Subcutaneous adipose tissue (tissue), 4 donors: ENCODE data around the gene ATG7. TPM values are rescaled to one million over a fixed set of nuclear protein-coding genes. Genes with fewer than 3 reads are reported as not detected.

Experiments used
- CTCF ChIP-seq: fragments of 450-650 bp; IDR thresholded peaks from one replicate; pipeline ENCODE4 v1.5.1; 2016; ENCODE audit warnings: low read depth, mild to moderate bottlenecking, control low read depth, antibody characterized with exemption, moderate library complexity
- total RNA-seq, 4 donors: library from RNA; depleted of rRNA; stranded (reverse); fragments of >200 nt; gene quantifications; one replicate each; pipeline ENCODE4 v1.1.0, GENCODE V29; 2016

The ATG7 gene
- total RNA-seq, 4 donors from 2014 or later = 55.0 to 130 (median 87.5) TPM

- no peak for TF ChIP-seq CTCF
Observed at GRCh38 chr3:11382146-11382745, 110.0 kb downstream of the ATG7 start.

- no peak for TF ChIP-seq CTCF
Observed at GRCh38 chr3:11384074-11384473, 111.9 kb downstream of the ATG7 start.

GRCh38 chr3:11385326-11385725 is 113.1 kb downstream of the ATG7 start:
- no peak for TF ChIP-seq CTCF

- TF ChIP-seq CTCF = no peak
Observed at GRCh38 chr3:11385891-11386290, 113.7 kb downstream of the ATG7 start.

GRCh38 chr3:11386465-11387113 is 114.4 kb downstream of the ATG7 start:
- no peak for TF ChIP-seq CTCF

- TF ChIP-seq CTCF = no peak
Observed at GRCh38 chr3:11389386-11390268, 117.4 kb downstream of the ATG7 start.
